H4 (cell line): ENCODE measurements around the gene FCMR. TPM values are rescaled to one million over a fixed set of nuclear protein-coding genes. Genes with fewer than 3 reads are reported as not detected.
"Not testable (repeated sequence)": the region's sequence is repeated elsewhere in the genome, so short reads cannot be mapped to it uniquely, and the experiment has no call there.

Source experiments
- DNase-seq: peaks from one replicate; pipeline ENCODE4 v3.0.0-alpha.2; 2015; ENCODE audit warnings: low spot score
- total RNA-seq: library from RNA; depleted of rRNA; stranded (reverse); fragments of >200 nt; shearing (Covaris generic); gene quantifications from 2 replicates; pipeline ENCODE4 v1.2.3, GENCODE V29; 2014

The FCMR gene
- total RNA-seq, 1 experiment from 2014 or later: 0.12 TPM

DNA sequence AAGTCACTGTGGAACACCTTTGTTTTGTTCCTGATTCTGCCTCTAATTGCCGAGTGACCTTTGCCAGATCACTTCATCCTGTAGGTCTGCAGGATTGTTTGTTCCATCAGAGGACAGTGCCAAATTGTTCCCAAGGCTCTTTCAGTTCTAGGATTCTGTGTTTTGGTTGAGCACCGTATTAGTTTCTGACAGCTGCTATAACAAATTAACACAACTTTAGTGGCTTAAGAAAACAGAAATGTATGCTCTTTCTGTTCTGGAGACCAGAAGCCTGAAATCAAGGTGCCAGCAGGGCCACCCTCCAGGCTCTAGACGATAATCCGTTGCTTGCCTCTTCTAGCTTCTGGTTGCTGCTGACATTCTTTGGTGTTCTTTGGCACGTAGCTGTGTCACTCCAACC, 27.9 kb upstream of the FCMR start:
- no peak for DNase-seq

GRCh38 chr1:206949208-206949607, 27.5 kb upstream of the FCMR start:
- no peak for DNase-seq

DNA sequence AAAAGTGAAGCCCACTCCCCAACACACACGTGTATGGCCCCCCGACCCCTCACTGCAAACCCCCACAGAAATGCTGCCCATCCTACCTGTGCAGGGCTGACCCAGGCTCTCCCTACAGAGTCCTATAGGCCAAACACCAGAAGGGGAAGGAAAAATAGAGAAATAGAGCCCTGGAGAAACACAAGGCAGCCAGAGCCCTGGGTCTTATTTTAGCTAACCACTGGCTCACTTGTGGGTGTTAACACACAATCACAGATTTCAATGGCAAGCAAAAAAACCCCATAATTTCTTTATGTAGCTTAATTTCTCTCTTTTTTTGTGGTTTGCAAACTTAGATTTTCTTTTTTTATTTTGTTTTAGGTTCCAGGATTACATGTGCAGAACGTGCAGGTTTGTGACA, 25.5 kb upstream of the FCMR start:
- DNase-seq: no peak

- DNase-seq: no peak
Measured at GRCh38 chr1:206946261-206946660, 24.5 kb upstream of the FCMR start, which contains the start of gene PIGR. Gene PIGR (minus strand): TSS chr1:206946466. CDS start chr1:206940531, 5,935 bp downstream.

DNA sequence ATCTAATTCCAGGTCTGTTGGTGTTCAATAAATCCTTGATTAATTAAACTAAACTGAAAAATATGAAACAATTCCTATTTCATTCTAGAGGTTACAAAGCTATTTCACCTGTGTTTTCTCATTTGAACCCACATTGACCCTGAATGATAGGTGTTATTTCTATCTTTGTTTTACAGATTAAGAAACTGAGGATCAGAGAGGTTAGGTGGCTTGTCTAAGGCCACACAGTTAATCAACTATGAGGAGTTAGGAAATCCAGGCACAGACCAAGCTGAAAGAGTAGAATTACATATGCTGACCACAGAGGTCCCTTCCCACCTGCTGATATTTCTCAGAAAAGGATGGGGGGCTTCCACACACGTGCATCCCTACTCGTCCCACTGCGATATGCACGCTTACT, 24.0 kb upstream of the FCMR start:
- DNase-seq: no peak

- no peak for DNase-seq
Measured at GRCh38 chr1:206944703-206945102, 23.0 kb upstream of the FCMR start.

GRCh38 chr1:206941766-206942418, 20.2 kb upstream of the FCMR start:
- DNase-seq: no peak

GRCh38 chr1:206940588-206940936, 18.8 kb upstream of the FCMR start:
- no peak for DNase-seq

GRCh38 chr1:206939841-206940587, 18.3 kb upstream of the FCMR start:
- no peak for DNase-seq

- DNase-seq: no peak
Measured at GRCh38 chr1:206939131-206939530, 17.4 kb upstream of the FCMR start.

DNA sequence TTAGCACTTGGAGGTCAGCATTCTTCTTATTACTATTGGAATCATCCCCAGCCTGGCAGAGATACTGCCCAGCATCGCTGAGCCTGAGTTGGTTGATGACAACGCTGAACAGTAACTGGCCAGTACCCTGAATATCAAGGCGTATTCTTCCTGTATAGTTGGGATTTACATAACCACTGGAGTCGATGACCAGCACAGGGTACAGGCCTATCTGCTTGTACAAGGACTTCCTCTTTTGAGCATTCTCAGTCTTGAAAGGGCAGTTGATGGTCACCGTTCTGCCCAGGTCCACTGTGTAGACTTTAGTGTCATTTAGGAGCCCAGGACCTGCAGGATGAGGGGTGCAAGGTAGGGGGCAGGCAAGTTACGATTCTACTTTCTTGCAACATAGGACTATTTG, 15.7 kb upstream of the FCMR start:
- no peak for DNase-seq

GRCh38 chr1:206935491-206936067, 13.8 kb upstream of the FCMR start:
- DNase-seq: peak; percentile 41

DNA sequence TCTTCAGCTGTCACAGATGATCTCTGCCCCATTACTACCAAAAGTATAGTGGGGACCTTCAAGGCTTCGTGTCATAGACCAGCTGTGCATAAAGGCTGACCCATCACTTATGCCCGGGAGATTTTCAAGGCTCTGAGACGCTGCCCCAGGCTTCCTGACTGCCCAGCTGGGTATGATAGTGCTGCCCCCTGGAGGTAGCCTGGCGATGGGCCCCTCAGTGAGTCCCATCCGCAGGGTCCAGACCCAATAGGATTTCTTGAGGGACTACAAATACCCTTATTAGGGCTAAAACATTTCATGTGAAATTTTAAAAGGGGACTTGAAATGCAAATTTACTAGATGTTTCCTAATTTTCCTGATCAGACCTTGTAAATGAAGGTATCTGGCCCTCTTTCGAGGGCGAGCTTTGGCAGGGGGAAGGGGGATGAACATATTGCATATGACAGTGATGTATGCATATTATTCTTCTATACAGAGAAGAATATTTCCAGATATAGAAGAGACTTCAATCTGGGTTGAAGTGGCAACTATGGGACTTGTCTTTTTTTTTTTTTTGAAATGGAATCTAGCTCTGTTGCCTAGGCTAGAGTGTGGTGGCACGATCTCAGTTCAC, 11.7 kb upstream of the FCMR start:
- DNase-seq: peak; percentile 25

GRCh38 chr1:206932177-206932576, 10.4 kb upstream of the FCMR start:
- no peak for DNase-seq

DNA sequence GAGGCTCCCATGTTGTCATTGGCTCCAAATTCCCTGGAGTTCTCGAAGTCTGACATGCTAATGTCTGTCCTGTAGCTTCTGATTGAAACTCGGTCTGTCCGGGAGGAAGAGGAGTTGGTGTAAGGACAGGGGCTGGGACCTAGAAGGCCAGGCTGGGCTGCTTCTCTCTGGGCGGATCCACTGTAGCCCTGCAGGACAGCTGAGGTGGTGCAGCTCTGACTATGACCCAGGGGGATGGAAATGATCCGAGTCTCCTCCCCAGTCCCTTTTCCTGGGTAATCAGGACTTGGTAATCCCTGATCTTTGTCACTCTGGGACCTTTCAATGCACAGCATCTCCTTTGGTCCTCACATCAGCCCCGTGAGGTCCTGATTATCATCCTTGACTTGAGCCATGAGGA, 10.0 kb upstream of the FCMR start:
- no peak for DNase-seq

DNA sequence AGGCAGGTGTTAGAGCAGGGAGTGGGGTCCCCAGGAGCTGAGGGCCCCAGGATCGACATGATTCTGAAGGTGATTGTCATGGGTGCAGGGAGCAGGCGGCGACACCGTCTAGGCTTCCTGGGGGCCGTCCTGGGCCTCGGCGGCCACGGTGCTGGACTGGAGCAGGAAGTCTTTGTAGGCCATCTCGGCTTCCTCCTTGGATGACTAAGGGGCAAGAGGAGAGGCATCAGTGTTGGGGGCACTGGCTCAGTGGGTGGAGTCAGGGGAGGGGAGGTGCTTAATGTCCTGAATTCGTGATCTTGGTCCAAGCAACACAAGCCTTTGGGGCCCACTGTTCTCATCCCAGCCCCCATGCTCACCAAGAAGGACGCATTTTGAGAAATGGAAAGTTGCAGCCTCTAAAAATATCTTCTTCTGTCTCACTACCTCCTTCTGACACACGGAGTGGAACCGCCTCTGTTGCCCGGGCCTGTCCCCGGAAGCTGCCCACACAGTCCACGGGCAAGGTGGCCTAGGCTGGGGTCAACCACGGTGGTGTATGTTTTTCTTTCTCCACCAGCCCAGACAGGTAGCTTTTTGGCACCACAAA, 8.6 kb upstream of the FCMR start:
- DNase-seq: no peak

DNA sequence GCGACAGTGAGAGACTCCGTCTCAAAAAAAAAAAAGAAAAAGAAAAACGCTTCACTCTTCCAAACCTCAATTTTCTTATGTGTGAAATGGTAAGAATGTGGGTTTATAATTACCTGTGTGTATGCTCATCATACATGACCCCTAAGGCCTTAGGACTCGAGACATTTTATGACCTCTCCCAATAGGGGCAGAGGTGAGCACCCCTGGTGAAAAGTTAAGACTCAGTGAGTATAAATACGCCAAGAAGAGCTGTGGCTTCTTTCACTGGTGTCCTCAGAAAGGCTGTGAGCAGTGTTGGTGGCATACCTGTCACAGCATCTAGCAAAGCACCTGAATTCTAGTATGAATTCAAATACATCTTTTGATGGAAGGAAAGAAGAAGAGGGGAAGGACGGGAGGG, 7.8 kb upstream of the FCMR start:
- no peak for DNase-seq

DNA sequence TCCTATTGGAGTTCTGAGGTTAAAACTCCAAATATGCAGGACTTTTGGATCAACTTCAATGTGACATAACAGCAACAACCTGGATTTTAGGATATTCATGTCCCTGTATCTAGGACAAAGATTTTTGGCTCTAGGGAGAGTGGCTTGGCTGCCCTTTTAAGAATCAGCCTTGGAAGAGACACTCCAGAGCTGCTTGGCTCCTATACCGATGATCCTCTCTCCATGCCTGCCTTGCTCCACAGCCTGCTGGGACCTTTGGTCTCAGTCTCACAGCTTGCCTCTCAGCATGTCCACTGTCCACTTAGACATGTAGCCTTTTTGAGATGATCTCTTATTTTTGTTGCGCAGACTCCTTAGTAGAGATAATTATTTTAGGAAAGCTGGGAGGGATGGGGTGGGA, 4.5 kb upstream of the FCMR start:
- no peak for DNase-seq

DNA sequence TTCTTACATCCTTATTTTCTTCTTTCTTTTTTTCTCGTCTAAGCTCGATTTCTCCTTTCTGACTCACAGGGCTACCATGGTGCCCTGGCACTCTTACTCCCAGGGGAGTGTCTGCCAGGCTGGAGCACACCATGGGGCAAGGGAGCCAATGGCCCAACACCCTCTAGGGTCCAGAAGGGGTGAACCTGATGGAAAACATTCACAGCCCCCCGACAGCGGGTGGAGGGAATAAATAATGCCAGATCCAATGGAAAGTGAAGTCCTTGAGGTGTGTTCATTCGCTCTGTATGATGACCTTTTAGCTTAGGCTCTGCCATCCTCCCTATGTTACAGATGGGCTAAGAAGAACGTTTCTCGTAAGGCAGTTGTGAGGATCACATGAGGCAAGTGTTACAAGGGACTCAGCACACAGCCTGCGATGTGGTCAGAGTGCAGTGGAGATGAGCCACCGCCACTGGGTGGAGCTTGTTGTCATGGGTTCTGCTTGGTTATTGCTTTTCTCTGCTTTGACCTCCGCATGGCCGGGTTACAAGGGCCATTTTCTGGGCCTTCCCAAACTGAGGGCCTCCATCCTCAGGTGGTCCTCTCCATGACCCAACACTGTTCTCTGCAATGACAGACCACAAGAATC, 3.5 kb upstream of the FCMR start:
- no peak for DNase-seq

GRCh38 chr1:206924592-206925105, 2.9 kb upstream of the FCMR start:
- no peak for DNase-seq

DNA sequence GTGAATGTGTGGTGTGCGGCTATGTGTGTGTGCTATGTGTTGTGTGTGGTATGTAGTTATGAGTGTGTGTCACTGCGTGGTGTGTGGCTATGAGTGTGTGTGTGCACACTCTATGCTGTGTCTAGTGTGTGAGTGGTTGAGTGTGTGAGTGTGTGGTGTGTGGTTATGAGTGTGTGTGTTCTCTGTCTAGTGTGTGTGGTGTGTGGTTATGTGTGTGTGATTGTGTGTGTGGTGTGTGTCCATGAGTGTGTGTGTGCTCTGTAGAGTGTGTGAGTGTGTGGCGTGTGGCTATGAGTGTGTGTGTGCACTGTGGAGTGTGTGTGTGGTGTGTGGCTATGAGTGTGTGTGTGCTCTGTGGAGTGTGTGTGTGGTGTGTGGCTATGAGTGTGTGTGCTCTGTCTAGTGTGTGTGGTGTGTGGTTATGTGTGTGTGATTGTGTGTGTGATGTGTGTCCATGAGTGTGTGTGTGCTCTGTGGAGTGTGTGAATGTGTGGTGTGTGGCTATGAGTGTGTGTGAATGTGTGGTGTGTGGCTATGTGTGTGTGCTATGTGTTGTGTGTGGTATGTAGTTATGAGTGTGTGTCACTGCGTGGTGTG, 2.3 kb upstream of the FCMR start:
- not testable (repeated sequence) for DNase-seq
